Caki2 (cell line): ENCODE data around the gene CFAP45. TPM values are rescaled to one million over a fixed set of nuclear protein-coding genes. Genes with fewer than 3 reads are reported as not detected.
A peak's percentile ranks its signal among the peaks of the same experiment; 100 is the strongest.

Source experiments
- DNase-seq: peaks from one replicate; pipeline ENCODE4 v3.0.0-alpha.2; 2015; ENCODE audit warnings: low read depth
- in situ Hi-C: cut with HindIII; loops from 2 replicates; pipeline ENCODE4 v1.10.0; 2016; ENCODE audit warnings: low sequenced_read_pairs, low pct_unique_long_range_greater_than_20kb, mixed read lengths
- total RNA-seq: library from RNA; depleted of rRNA; stranded (reverse); fragments of >200 nt; shearing (Covaris generic); gene quantifications from 2 replicates; pipeline ENCODE4 v1.2.3, GENCODE V29; 2014; ENCODE audit warnings: low replicate concordance

The CFAP45 gene
- total RNA-seq, 1 experiment from 2014 or later = not detected

GRCh38 chr1:159848326-159848725, 51.6 kb downstream of the CFAP45 start:
- no peak for DNase-seq
- in situ Hi-C loops = no loop called here

GRCh38 chr1:159847231-159847630, 52.7 kb downstream of the CFAP45 start:
- in situ Hi-C loops = no loop called here

GRCh38 chr1:159845751-159846629, 54.0 kb downstream of the CFAP45 start:
- peak; percentile 39 for DNase-seq
- in situ Hi-C loops = no loop called here

More at GRCh38 chr1:159847231-159847630, 52.7 kb downstream of the CFAP45 start:
- DNase-seq = no peak

- DNase-seq = no peak
- in situ Hi-C loops = no loop called here
Measured at GRCh38 chr1:159843459-159843858, 56.5 kb downstream of the CFAP45 start.

GRCh38 chr1:159841749-159842148, 58.2 kb downstream of the CFAP45 start:
- no peak for DNase-seq
- in situ Hi-C loops = no loop called here

GRCh38 chr1:159839116-159839849, 60.7 kb downstream of the CFAP45 start:
- in situ Hi-C loops = no loop called here
- no peak for DNase-seq

GRCh38 chr1:159838715-159839114, 61.2 kb downstream of the CFAP45 start:
- in situ Hi-C loops = no loop called here
- no peak for DNase-seq

- DNase-seq = no peak
- in situ Hi-C loops = no loop called here
Measured at GRCh38 chr1:159835862-159836525, 64.0 kb downstream of the CFAP45 start.

- in situ Hi-C loops = no loop called here
- DNase-seq = no peak
Measured at GRCh38 chr1:159835356-159835755, 64.6 kb downstream of the CFAP45 start.

- in situ Hi-C loops = no loop called here
- DNase-seq = no peak
Measured at GRCh38 chr1:159832309-159832708, 67.7 kb downstream of the CFAP45 start.

- in situ Hi-C loops = no loop called here
- no peak for DNase-seq
Measured at GRCh38 chr1:159831412-159832141, 68.4 kb downstream of the CFAP45 start.

GRCh38 chr1:159830722-159831121, 69.2 kb downstream of the CFAP45 start:
- no peak for DNase-seq
- in situ Hi-C loops = no loop called here

GRCh38 chr1:159829822-159830465, 70.0 kb downstream of the CFAP45 start:
- DNase-seq = no peak
- in situ Hi-C loops = no loop called here

GRCh38 chr1:159829273-159829634, 70.7 kb downstream of the CFAP45 start:
- DNase-seq = no peak

GRCh38 chr1:159828581-159829272, 71.2 kb downstream of the CFAP45 start:
- in situ Hi-C loops = no loop called here

More at GRCh38 chr1:159829273-159829634, 70.7 kb downstream of the CFAP45 start:
- in situ Hi-C loops = no loop called here

GRCh38 chr1:159828176-159828575, 71.8 kb downstream of the CFAP45 start:
- DNase-seq = no peak
- in situ Hi-C loops = no loop called here

More at GRCh38 chr1:159828581-159829272, 71.2 kb downstream of the CFAP45 start:
- DNase-seq = no peak

- in situ Hi-C loops = no loop called here
- DNase-seq = no peak
Measured at GRCh38 chr1:159827549-159827948, 72.4 kb downstream of the CFAP45 start.
